Stomach (tissue), 9 donors: Measurements from ENCODE around the gene CYB5B. TPM values are rescaled to one million over a fixed set of nuclear protein-coding genes. Genes with fewer than 3 reads are reported as not detected.

Source experiments
- DNase-seq, 2 donors: peaks; one replicate each; pipeline versions ENCODE4 v3.0.0 to v3.0.0-alpha.2; 2013 to 2019
- H3K27ac ChIP-seq, 5 donors: fragments of 200-600 bp in 4 of 5; sonication (generic) in 4 of 5; one replicate each; pipeline ENCODE4 v1.5.1; 2013 to 2019; ENCODE audit warnings: mild to moderate bottlenecking in 1 of 5, moderate library complexity in 1 of 5
- H3K27me3 ChIP-seq, 3 donors: fragments of 200-600 bp; sonication (generic); one replicate each; pipeline ENCODE4 v1.5.1; 2017 to 2019; ENCODE audit warnings: mixed run types in 1 of 3
- H3K36me3 ChIP-seq, 4 donors: fragments of 200-600 bp; sonication (generic); 1 replicate in 3 of 4; 2 replicates in 1 of 4; pipeline ENCODE4 v1.5.1; 2016 to 2019
- H3K4me1 ChIP-seq, 4 donors: fragments of 200-600 bp; sonication (generic); one replicate each; pipeline ENCODE4 v1.5.1; 2016 to 2019
- H3K4me3 ChIP-seq, 4 donors: fragments of 200-600 bp; sonication (generic) in 3 of 4; one replicate each; pipeline ENCODE4 v1.5.1; 2016 to 2019; ENCODE audit warnings: mild to moderate bottlenecking in 1 of 4
- H3K9me3 ChIP-seq, 4 donors: fragments of 200-600 bp; sonication (generic); one replicate each; pipeline ENCODE4 v1.5.1; 2016 to 2019
- CTCF ChIP-seq, 7 experiments: fragments of 450-650 bp in 4 of 7; fragments of 200-600 bp in 3 of 7; sonication (generic) in 3 of 7; IDR thresholded peaks; one replicate each; pipeline ENCODE4 v1.5.1; 2016 to 2019; ENCODE audit warnings: antibody characterized with exemption in 7 of 7, control low read depth in 2 of 7, mild to moderate bottlenecking in 1 of 7
- EP300 ChIP-seq: sonication (generic); formaldehyde crosslinking; IDR thresholded peaks from one replicate; pipeline ENCODE4 v1.6.1; 2017; ENCODE audit warnings: antibody characterized with exemption
- POLR2A ChIP-seq, 4 donors: fragments of 450-650 bp; IDR thresholded peaks; one replicate each; pipeline ENCODE4 v1.6.1; 2016; ENCODE audit warnings: antibody characterized with exemption in 4 of 4, control low read depth in 2 of 4, mild to moderate bottlenecking in 1 of 4, moderate library complexity in 1 of 4
- POLR2AphosphoS5 ChIP-seq, 3 donors: sonication (generic); formaldehyde crosslinking; IDR thresholded peaks; one replicate each; pipeline ENCODE4 v1.6.1; 2016; ENCODE audit warnings: antibody characterized with exemption in 3 of 3
- WGBS, 5 donors: extraction: QIAGEN DNeasy Blood & Tissue Kit in 3 of 5; methylation state at CpG; one replicate each; pipeline versions ENCODE4 v1.1.5 to v1.1.7; 2013 to 2018; 5-methylcytosine and 5-hydroxymethylcytosine counted together
- intact Hi-C: fragments of 100-400 bp; cut with DNase I; formaldehyde crosslinking; loops from one replicate; pipeline ENCODE4 v1.15.1; 2023; ENCODE audit warnings: low total_unique reads
- polyA plus RNA-seq, 3 donors: library from polyadenylated mRNA; stranded (reverse); fragments of 200-250 nt; gene quantifications; one replicate each; pipeline ENCODE4 v1.2.3, GENCODE V29; 2013
- total RNA-seq, 5 donors: library from RNA; depleted of rRNA; stranded (reverse); fragments of >200 nt; gene quantifications; one replicate each; pipeline versions ENCODE4 v1.1.0 to v1.2.3, GENCODE V29; 2014 to 2016
- donor health status: healthy with polysubstance abuse.
- donor health status: Bipolar disorder and iron deficiency.
- donor health status: healthy.

Gene CYB5B
- total and polyA plus RNA-seq, 8 donors: 9.3 to 76.3 (median 49.8) TPM

GRCh38 chr16:69413045-69413664 is 11.3 kb upstream of the CYB5B start:
- no peaks in the 10 kb centered on the region for H3K27me3 ChIP-seq
- no peak for DNase-seq
- intact Hi-C loops: no loop called here
- H3K4me3 ChIP-seq: no peak overlapping the region
- TF ChIP-seq POLR2AphosphoS5 (IDR thresholded peaks at IDR 0.05) (no peak), CTCF (IDR thresholded peaks at IDR 0.05) (no peak), POLR2A (IDR thresholded peaks at IDR 0.05) (no peak), EP300 (no peak)
- no peaks in the 10 kb centered on the region for H3K9me3 ChIP-seq
- H3K36me3 ChIP-seq: no peaks in the 10 kb centered on the region
- WGBS, 5 donors: 89 to 97% (median 92%) methylated on average over 7 of the region's 7 CpGs
- no peak overlapping the region for H3K27ac ChIP-seq
- peaks cover 4 to 19% (median 10%) of the 10 kb centered on the region in 4 donors for H3K4me1 ChIP-seq

- H3K27me3 ChIP-seq: no peaks in the 10 kb centered on the region
- intact Hi-C loops: no loop called here
- H3K36me3 ChIP-seq: no peaks in the 10 kb centered on the region
- DNase-seq: no peak
- H3K27ac ChIP-seq: peak overlapping the region in 4 of 5 donors; percentile 21 to 67 (median 44)
- TF ChIP-seq POLR2AphosphoS5 (IDR thresholded peaks at IDR 0.05) (peak in 1 of 3 donors; percentile 7), POLR2A (IDR thresholded peaks at IDR 0.05) (no peak)
- H3K9me3 ChIP-seq: no peaks in the 10 kb centered on the region
- H3K4me1 ChIP-seq: peaks cover 0 to 15% (median 9%) of the 10 kb centered on the region in 4 donors
- H3K4me3 ChIP-seq: no peak overlapping the region
- WGBS, 5 donors: 35 to 53% (median 39%) methylated on average over 5 to 7 of the region's 7 CpGs
Measured at GRCh38 chr16:69417520-69418199, 6.8 kb upstream of the CYB5B start.

- no peak for TF ChIP-seq CTCF (IDR thresholded peaks at IDR 0.05)
- TF ChIP-seq EP300: no peak
- TF ChIP-seq POLR2A (IDR thresholded peaks at IDR 0.05): no peak
- no peak for TF ChIP-seq POLR2AphosphoS5 (IDR thresholded peaks at IDR 0.05)
- H3K4me3 ChIP-seq: no peak overlapping the region
- DNase-seq: no peak
- no peaks in the 10 kb centered on the region for H3K9me3 ChIP-seq
- WGBS, 5 donors: 86 to 95% (median 92%) methylated on average over 4 of the region's 4 CpGs
- no peaks in the 10 kb centered on the region for H3K36me3 ChIP-seq
- intact Hi-C loops: no loop called here
- peaks cover 5 to 25% (median 15%) of the 10 kb centered on the region in 4 donors for H3K4me1 ChIP-seq
- no peaks in the 10 kb centered on the region for H3K27me3 ChIP-seq
- H3K27ac ChIP-seq: no peak overlapping the region
Measured at GRCh38 chr16:69419956-69420355, 4.5 kb upstream of the CYB5B start.

- TF ChIP-seq POLR2A (IDR thresholded peaks at IDR 0.05): no peak
- no peak for TF ChIP-seq EP300
- no peak for TF ChIP-seq POLR2AphosphoS5 (IDR thresholded peaks at IDR 0.05)
- no peak for TF ChIP-seq CTCF (IDR thresholded peaks at IDR 0.05)
- DNase-seq: no peak
- Histone ChIP-seq H3K36me3 (peaks cover 5 to 16% (median 12%) of the 10 kb centered on the region in 4 donors), H3K9me3 (no peaks in the 10 kb centered on the region), H3K27me3 (no peaks in the 10 kb centered on the region), H3K4me3 (no peak overlapping the region), H3K4me1 (peaks cover 0 to 31% (median 24%) of the 10 kb centered on the region in 4 donors), H3K27ac (no peak overlapping the region)
- intact Hi-C loops: no loop called here
- 77 to 89% (median 82%) methylated on average over 11 of the region's 11 CpGs for WGBS, 5 donors
Measured at GRCh38 chr16:69423189-69423588, 1.2 kb upstream of the CYB5B start.
